NCI-H526 treated with DMSO at 0.1 percent for 48 hours (cell line): ENCODE data around the gene DENND1B.
"Not testable (repeated sequence)": the region's sequence is repeated elsewhere in the genome, so short reads cannot be mapped to it uniquely, and the experiment has no call there.

ENCODE experiments used
- DNase-seq: peaks from one replicate; lab custom pipeline; 2025; lab: John Stamatoyannopoulos, UW

Gene DENND1B

DNA sequence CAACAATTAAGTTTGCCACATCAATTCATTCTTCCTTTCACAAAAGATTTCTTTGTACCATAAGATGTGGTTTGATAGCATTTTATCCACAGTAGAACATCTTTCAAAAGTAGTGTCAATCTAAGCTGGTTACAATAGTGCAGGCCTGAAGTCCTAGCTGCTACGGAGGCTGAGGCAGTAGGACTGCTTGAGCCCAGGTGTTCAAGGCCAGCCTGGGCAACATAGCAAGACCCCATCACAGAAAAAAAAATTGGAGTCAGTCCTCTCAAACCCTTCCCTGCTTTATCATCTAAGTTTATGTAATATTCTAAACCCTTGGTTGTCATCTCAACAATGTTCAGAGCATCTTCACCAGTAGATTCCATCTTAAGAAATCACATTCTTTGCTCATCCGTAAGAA, 31.7 kb downstream of the DENND1B start:
- DNase-seq, result no peak

GRCh38 chr1:197740992-197741391, 34.3 kb downstream of the DENND1B start:
- no peak for DNase-seq

DNA sequence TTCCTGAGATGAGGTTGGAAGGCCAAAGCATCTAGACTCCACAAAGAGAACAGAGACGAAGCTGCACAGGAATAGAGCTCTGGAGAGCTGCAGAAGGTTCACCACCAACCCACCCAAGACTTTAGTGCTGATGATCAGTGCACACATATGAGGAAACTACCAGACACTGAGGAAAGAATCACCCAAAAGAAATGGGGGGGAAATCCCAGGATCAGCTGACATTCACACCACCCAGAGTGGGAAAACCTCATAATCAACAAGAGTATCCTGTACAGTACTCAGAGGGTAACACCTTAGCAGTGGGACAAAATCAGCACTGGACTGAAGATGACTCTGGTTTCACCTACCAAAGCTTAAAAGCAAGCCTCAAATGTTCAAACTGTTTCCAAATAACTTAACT, 36.4 kb downstream of the DENND1B start:
- no peak for DNase-seq

DNA sequence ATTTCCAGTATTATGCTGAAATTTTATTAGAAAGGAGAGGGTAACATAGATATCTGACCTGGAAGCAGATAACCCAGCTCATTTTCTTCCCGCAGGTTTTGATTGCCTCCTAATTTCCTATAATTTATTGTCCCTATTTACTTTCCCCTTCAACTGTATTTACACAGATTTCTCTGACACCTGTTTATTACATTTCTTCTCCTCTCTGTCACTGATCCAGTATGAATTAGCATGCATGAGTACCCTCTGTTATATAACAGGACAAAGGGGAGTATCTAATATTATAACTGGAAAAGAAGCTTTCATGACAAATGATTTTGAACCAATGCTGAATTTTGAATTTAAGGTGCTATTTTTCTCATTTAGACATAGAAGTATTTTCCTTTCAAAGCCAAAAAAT, 37.4 kb downstream of the DENND1B start:
- no peak for DNase-seq

- no peak for DNase-seq
Measured at GRCh38 chr1:197736685-197737084, 38.6 kb downstream of the DENND1B start.

DNA sequence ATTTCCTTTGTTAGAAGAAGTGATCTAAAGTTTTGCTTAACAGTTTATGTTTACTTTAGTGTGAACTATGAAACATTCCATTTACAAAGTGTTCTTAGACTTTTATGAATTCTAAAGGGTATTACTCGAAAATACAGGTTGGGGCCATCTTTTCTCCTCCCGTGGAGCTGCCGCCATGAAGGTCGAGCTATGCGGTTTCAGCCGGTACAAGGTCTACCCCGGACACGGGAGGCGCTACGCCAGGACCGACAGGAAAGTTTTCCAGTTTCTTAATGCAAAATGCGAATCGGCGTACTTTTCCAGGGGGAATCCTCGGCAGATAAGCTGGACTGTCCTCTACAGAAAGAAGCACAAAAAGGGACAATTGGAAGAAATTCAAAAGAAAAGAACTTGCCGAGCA, 39.8 kb downstream of the DENND1B start:
- no peak for DNase-seq

DNA sequence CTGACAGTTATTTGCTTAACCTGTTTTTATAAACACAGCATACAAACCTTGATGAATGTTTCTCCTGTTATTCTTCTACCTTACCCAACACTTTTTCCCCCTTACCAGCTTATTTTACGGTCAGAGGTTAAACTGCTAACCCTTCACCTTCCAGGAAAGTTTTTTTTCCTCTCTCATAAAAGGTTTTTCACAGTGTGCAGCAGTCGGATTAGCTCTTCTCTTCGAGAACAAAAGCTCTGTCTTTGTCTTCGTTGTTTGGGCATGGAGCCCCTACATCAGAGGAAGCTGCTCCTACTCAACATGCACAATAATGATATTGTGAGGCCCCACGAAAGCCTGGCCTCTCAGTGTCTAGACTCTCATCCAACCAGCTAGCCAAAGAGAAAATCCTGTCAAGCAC, 42.0 kb downstream of the DENND1B start:
- DNase-seq, result no peak

DNA sequence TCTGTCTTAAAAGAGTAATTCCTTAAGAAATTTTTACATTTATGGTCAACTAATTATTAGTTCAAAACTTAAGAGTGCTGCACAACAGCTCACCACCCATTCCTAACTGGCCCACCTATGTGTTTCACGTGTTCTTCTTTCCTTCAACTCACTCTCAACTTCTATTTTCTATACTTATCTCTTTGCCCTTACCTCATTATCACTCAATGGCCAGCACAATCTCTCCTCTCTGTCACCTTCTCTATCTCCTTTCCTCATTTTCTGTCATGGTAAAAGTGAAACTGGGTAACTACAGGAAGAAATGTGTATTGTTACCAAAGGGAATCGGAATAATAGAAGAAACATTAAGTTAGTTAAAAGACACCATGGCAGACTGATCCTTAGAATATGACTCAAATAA, 43.1 kb downstream of the DENND1B start:
- DNase-seq, result no peak

DNA sequence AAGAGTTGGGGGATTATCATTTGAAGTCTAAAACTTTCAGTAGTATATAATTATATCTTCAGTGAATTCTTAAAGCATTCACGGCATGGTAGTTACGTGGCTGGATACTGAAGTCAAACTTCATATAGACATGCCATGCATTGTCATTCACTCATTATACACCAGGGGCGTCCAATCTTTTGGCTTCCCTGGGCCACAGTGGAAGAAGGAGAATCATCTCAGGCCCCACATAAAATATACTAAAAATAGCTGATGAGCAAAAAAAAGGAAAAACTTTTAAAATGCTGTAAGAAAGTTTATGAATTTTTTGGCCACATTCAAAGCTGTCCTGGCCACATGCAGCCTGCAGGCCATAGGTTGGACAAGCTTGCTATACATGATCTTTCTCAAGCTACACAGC, 43.8 kb downstream of the DENND1B start:
- DNase-seq, result no peak

GRCh38 chr1:197725976-197726375, 49.3 kb downstream of the DENND1B start:
- no peak for DNase-seq

GRCh38 chr1:197725044-197725443, 50.2 kb downstream of the DENND1B start:
- no peak for DNase-seq

DNA sequence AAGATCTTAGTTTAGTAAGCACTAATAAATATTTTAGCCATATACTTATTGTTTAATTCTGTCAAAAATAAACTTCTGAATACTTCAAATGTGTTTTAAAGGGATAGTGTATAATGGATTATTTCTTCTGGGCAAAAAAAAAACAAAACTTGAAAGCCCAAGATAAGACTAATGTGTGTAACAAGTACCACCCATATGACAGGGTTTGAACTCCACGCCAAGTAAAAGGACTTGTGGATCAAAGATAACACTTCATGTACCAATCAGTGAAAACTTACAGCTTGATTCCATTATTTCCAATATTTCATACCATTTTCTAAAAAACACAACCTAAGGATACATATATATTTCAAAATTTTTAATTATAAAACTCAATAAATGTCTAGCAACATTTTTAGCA, 59.5 kb downstream of the DENND1B start:
- no peak for DNase-seq

- DNase-seq, result no peak
Measured at GRCh38 chr1:197706601-197707000, 68.7 kb downstream of the DENND1B start.

- no peak for DNase-seq
Measured at GRCh38 chr1:197705941-197706340, 69.3 kb downstream of the DENND1B start.

DNA sequence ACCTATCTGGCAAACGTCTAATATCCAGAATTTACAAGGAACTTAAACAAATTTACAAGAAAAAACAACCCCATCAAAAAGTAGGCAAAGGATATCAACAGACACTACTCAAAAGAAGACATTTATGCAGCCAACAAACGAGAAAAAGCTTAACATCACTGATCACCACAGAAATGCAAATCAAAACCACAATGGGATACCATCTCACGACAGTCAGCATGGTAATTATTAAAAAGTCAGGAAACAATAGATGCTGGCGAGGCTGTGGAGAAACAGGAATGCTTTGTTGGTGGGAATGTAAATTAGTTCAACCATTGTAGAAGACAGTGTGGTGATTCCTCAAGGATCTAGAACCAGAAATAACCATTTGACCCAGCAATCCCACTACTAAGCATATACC, 74.6 kb downstream of the DENND1B start:
- not testable (repeated sequence) for DNase-seq

DNA sequence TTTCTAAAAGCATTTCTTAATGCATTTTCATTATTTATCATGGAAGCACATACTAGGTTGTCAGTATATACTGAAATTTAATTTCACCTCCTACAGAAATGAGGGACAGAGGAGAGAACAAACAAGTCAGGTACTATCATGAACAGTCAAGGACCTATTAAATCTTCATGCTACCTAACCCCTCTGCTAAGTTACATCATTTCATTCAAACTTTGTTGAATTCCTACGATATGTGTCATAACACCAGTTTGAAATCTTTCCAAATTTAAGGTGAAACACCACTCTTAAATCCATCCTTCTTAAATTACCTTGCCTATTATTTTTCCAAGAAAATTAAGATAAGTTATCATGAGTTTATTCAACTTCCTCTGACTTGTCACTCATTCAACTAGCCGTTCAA, 78.9 kb downstream of the DENND1B start:
- DNase-seq, result no peak

DNA sequence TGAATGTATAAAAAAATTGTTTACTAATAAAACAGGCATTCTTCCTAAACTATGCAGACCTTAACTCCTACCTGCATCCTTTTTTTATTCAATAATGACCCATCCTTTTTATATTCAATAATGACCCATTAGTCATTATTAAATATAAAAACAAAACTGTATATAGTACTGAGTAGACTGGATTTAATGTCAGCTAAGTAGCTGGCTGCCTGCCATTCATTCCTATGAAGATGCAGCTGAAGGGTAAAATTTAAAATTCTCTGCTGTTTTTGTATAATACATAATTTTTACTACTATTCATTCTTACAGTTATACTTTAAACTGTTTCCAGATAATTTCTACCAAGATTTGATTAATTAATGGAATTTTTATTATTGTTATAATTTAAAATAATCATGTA, 79.3 kb downstream of the DENND1B start:
- no peak for DNase-seq

GRCh38 chr1:197692965-197693364, 82.3 kb downstream of the DENND1B start:
- DNase-seq, result no peak

DNA sequence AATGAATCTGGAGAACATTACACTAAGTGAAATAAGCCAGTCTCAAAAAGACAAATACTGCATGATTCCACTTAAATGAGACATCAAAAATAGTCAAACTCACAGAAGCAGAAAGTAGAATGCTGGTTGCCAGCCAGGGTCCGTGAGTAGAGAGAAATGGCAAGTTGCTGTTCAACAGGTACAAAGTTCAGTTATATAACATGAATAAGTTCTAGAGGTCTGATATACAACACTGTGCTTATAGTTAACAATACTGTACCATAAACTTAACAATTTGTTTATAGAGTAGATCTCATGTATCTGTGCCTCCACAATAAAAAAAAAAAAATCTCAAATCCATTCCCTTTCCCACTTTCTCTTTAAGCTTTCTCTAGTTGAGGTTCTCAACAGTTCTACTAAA, 83.5 kb downstream of the DENND1B start:
- DNase-seq, result no peak

GRCh38 chr1:197690074-197690473, 85.2 kb downstream of the DENND1B start:
- no peak for DNase-seq

DNA sequence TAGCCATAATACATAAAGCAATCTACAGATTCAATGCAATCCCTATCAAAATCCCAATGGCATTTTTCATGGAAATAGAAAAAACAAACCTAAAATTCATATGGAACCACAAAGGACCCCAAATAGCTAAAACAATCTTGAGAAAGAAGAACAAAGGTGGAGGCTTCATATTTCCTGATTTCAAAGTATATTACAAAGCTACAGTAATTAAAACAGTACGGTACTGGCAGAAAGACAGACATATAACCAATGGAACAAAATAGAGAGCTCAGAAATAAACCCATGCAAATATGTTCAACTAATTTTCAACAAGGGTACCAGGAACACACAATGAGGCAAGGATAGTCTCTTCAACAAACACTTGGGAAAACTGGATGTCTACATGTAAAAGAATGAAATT, 87.0 kb downstream of the DENND1B start:
- DNase-seq, result no peak

DNA sequence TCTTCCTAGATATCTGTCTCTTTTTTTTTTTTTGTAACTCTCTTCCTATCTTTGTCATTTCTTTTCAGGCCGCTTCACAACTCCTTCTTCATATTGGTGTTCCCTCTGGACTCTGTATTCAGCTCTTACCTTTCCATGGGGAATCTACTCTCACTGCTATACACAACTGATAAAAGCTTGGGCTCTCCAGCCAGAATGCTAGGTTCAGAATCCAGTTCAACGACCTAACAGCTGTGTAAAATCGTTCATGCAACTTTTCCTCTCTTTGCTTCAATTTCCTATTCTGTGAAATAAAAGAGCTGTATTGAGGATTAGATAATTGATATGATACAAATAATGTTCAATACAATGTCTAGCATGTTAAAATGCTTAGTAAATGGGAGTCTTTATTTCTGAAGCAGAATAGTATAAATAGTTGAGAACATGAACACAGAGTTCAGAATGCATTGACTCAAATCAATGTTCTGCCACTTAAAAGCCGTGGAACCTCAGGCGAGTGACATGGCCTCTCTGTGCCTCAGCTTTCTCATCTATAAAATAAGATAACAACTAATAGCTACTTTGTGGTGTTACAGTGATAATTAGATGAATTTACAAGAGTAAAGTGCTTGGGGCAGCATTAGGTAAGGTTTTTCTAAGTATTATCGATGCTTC, 88.5 kb downstream of the DENND1B start:
- no peak for DNase-seq

DNA sequence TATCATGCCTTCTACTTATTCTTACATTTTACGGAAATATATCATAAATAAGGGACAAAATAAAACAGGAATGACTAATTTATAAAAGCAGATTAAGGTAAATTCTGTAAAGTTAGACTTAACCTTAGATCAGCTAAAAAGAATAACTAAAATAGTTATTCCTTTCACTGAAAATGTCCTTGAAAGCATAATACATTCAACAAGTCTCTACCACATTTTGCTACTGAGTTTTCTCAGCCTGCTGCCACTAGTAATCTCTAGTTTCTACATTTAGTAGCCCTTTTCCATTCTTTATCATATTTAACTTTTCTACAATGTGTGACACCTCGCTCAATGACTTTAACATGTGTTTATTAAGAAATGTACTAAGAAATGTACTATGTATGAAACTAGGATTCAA, 89.0 kb downstream of the DENND1B start:
- no peak for DNase-seq

- no peak for DNase-seq
Measured at GRCh38 chr1:197685785-197686184, 89.5 kb downstream of the DENND1B start.
